B cell (primary cell): ENCODE measurements around the gene SCNN1G.

ENCODE experiments used
- CTCF ChIP-seq: fragments of 200-600 bp; IDR thresholded peaks from one replicate; pipeline ENCODE4 v1.8.0; 2022; ENCODE audit warnings: antibody characterized with exemption, mild to moderate bottlenecking
- EZH2 ChIP-seq: IDR thresholded peaks from 2 replicates; pipeline ENCODE4 v1.6.1; 2012; ENCODE audit warnings: borderline replicate concordance, low read depth, mild to moderate bottlenecking, moderate library complexity, low read length; ENCODE audit not compliant: insufficient read depth, poor library complexity, severe bottlenecking

- no peak for TF ChIP-seq CTCF
- TF ChIP-seq EZH2: no peak
Observed at GRCh38 chr16:23257682-23258081, 75.1 kb downstream of the SCNN1G start.
